CD4-positive, alpha-beta T cell treated with Interleukin-6 for 4 hours (primary cell): ENCODE data around the gene ITPR2.
"Not testable (repeated sequence)": the region's sequence is repeated elsewhere in the genome, so short reads cannot be mapped to it uniquely, and the experiment has no call there.

Experiments used
- DNase-seq: peaks from one replicate; pipeline ENCODE4 v3.0.0-alpha.2; 2020; ENCODE audit warnings: mixed read lengths

Gene ITPR2

DNA sequence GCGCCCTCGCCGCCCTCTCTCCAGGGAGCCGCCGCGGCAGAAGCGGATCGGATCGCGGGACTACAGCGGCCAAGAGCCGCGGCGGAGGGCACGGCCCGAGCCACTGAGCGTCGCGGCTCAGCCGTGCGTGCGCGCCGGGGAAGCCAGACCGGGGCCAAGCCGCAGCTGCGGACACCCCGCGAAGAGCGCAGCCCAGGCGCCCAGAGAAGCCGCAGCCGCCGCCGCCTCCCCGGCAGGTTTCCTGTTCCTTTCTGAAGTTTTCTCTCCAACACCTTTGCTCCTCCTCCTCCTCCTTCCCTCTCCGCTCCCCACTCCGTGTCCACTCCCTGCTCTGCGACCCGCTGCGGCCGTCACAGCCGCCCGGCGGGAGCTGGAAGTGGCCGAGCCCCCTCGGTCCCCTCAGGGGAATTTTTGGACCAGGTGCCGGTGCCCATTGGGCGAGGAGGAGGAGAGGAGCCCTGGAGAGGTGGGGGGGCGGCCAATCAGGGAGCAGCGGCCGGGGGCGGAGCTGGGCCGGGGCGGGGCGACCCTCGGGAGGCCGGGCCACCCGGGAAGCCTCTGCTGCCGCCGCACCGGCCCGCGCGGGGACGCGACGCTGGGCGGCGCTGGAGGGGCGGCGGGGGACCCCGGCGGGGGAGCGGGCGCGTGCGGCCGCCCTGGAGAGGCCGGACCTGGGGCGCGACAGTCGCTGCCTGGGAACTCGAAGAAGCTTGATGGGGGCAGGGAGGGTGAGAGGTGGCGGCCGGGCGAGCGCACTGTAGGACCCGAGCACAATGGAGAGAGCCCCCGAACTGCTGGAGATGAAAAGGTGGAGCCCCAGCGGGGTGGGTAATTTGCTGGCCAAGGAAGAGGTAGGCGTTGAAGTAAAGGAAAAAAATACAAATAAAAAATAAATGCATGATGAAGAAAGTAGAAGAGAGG is at the start of gene ITPR2:
Gene ITPR2, minus strand, starts transcription at position 373 of the 921 bp plus-strand sequence. CDS start 413 bp downstream, outside the sequence.
- DNase-seq, result peak; percentile 93

DNA sequence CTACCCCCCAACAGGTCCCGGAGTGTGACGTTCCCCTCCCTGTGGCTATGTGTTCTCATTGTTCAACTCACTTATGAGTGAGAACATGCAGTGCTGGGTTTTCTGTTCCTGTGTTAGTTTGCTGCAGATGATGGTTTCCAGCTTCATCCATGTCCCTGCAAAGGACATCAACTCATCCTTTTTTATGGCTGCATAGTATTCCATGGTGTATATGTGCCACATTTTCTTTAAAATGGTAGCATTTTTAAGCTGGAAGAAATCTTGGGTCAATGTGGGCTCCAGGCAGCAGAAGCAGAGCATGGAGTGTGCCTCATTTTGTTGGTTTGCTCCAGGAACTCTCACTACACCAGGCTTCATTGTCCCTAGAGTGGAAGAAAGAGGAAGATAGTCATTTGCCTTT is 47.6 kb upstream of the ITPR2 start:
- no peak for DNase-seq

GRCh38 chr12:26878661-26879119 is 45.7 kb upstream of the ITPR2 start:
- no peak for DNase-seq

- DNase-seq, result no peak
Observed at GRCh38 chr12:26874501-26875296, 41.7 kb upstream of the ITPR2 start.

DNA sequence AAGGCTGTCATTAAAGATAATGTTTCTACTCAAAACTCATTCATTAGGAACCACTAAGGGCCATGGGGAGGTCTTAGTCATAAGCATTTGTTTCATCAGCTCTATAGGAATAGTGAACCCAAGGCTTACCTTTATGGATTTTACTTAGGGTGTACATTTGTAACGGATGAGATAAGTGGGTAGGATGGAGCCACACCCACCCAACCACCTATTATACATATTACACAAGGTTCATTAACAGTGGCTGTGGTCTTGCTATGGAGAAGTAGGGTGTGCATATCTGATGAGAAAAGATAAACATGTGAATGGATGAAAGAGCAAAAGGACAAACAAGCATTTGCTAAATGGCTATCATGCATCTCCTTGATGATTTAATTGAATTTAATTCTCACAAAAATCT is 39.6 kb upstream of the ITPR2 start:
- DNase-seq, result no peak

DNA sequence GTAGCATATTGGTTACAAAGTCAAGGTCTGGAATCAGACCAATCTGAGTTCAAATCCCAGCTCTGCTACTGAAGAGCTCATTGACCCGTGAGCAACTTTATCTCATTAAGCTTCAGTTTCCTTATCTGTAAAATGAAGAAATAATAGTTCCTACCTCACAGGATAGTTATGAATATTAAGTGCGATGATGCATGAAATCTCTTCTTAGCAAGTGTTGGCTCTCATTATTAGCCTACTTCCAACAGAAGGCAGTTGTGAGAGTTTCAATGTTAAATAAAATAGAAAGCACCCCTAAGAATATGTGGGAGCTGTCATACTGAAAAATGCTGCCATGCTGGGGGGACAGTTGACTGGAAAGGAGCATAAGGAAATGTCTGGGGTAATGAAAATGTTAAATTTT is 39.0 kb upstream of the ITPR2 start:
- DNase-seq, result no peak

DNA sequence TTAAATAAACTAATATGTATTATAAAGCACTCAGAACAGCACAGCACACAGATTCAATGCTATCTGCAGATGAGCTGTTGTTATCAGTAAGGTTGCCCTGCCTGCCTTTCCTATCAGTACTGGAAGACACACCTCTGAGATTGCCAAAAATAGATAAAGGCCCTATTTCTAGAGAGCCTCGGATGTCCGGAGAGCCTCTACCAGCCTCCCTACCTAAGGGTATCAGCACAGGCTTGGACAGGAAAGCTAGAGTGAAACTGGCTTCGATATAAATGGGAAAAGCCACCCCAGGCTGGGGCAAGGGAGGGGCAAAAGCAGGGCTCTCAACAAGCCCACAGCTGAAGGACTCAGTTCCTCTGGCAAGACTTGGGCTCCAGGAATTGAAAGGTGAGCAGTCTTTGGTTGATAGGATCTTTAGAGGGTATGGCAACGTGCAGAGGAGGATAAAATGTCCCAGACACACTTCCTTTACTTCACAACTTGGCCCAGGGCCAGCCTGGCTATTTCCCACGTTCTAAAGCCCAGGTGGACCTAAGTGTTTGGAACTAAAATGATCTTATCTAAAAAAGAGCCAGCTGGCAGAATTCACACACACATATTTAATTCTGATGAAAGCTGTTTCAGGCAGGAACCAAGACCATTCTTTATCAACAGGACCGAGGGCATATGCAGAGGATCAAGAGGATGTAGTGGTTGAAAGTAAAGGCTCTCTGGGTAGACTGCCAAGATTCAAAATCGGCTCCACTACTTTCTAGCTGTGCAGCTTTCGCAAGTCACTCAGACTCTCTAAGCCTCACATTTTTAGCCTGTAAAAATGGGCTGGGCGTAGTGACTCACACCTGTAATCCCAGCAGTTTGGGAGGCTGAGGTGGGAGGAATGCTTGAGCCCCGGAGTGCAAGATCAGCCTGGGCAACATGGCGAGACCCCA is 37.8 kb upstream of the ITPR2 start:
- DNase-seq, result no peak

GRCh38 chr12:26869908-26870459 is 37.0 kb upstream of the ITPR2 start:
- DNase-seq, result no peak

DNA sequence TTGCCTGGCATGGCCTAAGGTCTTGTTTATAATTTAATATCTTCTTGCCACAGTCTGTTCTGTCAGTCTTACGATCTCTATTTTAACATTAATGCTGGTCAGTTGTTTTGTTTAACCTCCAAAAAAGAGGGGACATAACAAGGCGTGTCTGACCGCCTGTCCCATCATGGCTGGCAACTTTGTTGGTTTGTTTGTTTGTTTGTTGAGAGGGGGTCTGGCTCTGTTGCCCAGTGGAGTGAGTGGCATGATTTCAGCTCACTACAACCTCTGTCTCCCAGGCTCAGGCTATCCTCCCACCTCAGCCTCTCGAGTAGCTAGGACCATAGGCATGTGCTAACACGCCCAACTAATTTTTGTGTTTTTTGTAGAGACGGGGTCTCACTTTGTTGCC is 36.1 kb upstream of the ITPR2 start:
- no peak for DNase-seq

DNA sequence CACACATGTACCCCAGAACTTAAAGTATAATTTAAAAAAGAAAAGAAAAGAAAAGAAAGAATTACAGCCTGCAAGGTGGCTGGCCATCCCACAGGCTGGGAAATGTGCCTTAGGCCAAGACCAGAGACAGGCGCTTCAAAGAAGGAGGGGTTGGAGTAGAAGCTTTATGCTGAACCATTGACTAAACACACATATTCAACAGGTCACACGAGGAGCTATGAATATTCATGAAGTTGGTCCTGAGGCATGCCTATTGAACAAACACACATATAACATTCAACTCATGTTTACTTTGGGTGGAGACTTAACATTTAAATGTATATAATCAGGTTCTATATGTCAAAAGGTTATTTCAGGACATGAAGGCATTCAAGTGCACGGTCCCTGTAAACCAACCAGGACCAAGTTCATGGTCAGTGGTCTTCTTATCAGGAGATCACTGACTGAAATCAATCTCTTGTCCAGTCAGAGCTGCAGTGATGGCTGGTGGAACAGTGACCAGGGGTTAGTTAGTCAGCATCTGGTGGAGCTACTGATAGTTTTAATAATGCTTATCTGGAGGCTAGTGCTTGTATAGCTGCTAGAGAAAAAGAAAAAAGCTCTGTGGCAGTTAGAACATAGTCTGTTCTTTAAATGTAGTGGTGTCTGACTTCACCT is 35.6 kb upstream of the ITPR2 start:
- DNase-seq, result no peak

DNA sequence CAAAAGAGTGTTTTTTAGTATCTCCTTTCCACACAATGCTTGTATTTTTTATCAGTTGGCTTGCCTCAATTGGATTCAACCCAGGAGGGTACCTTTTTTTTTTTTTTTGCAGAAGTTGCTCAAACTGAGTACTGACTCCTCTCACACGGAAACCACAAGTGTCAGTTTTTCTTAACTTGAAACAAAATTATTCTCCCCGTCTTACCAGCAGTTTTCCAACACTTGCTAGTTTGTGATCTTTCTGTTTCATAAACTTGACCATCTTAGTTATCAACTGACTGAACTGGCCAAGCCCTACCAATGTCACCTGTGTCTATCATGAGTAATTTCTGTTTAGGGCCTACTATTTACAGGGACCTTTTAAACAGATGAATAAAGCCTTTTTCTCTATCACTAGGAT is 34.1 kb upstream of the ITPR2 start:
- DNase-seq, result no peak

DNA sequence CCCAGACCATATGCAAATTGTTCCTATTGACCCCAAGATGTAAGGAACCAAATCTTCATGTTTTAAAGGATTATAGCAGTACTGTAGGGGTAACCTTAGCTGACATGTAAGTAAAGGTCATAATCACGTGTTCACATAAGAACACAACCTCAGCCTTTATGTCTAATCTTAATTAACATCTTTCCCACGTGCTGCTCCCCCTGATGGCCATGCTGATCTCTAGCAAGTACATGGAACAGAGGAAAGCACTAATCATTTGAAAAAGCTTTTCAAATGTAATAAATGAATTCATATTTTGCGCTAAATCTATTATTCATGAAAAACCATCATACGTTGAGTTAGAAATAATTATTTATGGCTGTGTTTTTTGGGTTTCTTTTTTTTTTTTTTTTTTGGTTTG is 30.5 kb upstream of the ITPR2 start:
- DNase-seq, result peak; percentile 12

DNA sequence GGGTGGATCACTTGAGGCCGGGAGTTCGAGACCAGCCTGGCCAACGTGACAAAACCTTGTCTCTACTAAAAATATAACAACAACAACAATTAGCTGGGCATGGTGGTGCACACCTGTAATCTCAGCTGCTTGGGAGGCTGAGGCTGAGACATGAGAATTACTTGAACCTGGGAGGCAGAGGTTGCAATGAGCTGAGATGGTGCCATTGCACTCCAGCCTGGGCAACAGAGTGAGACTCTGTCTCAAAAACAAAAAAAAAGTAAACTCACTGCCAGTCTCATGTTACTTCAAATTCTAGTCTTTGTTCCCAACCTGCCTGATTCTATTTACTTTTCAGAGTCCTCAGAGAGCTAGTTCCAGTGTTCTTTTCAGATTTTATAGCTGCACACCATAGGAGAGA is 29.8 kb upstream of the ITPR2 start:
- not testable (repeated sequence) for DNase-seq

DNA sequence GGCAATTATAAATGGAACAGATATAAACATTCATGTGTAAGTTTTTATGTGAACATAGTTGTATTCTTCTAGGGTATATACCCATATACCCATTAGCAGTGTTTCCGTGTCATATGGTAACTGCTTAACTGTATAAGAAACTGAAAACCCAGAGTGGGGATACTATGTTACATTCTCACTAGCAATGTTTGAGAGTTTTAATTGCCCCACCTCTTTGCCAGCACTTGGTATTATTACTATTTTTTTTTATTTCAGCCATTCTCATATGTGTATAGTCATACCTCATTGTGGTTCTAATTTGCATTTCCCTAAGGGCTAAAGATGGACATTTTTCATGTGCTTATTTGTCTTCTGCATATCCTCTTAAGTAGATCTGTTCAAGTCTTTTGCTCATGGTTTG is 28.7 kb upstream of the ITPR2 start:
- DNase-seq, result no peak

- DNase-seq, result no peak
Observed at GRCh38 chr12:26857465-26858176, 24.6 kb upstream of the ITPR2 start.

- no peak for DNase-seq
Observed at GRCh38 chr12:26855337-26855736, 22.3 kb upstream of the ITPR2 start.

DNA sequence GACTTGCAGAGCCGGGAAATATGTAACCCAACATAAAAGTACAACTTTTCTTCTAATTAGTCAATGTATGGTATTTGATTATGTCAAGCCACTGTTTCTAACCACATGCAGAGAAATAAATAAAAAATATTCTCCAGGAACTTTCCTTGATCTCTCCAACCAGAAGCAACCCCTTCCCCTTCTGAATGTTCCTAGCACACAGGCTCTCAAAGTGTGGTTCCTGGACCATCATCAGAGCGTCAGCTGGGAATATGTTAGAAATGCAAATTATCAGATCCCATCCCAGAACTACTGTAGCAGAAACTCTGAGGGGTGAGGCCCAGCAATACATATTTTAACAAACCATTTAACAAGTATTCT is 21.0 kb upstream of the ITPR2 start:
- no peak for DNase-seq

DNA sequence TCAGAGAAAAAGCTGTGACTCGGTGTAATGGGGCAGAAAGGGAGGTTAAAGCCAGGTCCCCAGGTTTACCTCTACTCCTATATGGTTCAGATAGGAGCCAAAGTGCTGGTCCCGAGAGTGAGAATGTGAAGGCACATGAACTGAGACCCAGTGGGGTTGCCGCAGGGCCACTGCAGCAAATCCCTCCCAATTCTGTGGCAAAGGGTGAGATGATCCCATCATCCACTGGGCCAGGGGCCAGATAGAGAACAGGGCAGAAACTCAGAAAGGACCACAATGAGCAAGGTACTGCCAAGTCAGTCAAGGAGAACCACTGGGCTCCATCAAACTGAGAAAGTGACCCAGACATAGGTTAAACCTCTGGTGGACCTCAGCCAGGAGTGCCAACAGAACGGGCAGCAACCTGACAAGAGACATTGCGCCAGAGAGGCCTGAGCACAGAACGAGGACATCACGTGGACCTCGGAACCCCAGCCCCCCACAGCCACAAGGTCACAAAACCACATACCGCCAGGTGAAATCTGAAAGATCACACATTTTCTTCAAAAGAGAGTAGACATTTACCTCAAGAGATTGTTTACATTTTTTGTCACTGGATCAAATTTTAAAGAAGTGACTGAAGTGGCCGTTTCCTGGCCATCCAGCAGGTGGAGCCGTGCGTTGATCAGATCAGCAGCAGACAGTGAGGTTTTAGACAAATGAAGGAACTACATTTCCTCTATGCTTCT is 20.5 kb upstream of the ITPR2 start:
- DNase-seq, result peak; percentile 79

DNA sequence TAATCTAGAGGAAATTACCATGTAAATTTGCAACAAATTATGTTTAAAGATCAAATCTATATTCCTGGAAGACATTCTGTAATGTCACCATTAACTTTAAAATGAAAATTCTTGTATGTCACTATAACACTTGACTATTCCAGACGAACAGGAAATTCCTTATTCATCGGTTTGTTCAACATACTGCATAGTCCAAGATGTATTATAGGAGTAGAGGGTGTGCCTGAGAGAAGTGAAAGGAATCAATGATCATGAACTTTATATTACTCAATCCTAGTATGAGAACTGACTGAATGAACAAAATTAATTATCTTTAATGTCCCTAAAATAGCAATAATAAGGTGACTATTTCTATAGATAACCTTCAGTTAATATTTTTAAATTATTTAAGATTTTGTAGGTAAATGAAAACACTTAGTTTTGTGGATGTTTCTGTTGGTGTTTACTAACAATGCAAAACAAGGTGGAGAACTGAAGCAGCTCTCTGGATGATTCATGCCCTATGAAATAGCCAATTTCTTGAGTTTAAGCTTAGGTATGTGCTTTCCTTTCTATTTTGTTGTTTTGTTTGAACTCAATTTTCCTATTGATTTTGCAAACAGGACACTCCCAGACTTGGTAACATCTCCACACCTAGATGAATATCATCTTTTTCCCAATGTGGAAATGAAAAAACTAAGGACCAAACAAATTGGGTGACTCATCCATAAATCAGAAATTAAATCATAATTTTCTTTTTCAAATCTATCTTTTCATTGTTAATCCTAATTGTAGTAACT is 18.2 kb upstream of the ITPR2 start:
- DNase-seq, result no peak
